ENCODE results near the gene DNAH12. TPM values are rescaled to one million over a fixed set of nuclear protein-coding genes. Genes with fewer than 3 reads are reported as not detected.
"Not testable (repeated sequence)": the region's sequence is repeated elsewhere in the genome, so short reads cannot be mapped to it uniquely, and the experiment has no call there.

DNAH12 gene
- total RNA-seq, 1 experiment from 2014 or later, result 0.07 TPM

- H3K36me3 ChIP-seq (ENCODE audit: low read depth, low read length), result no peaks in the 10 kb centered on the region
- no peak overlapping the region for H3K4me2 ChIP-seq (ENCODE audit: low read length)
- ATAC-seq (no peak), DNase-seq (no peak)
- H3K9me2 ChIP-seq (replicated peaks; ENCODE audit: low read length), result no peaks in the 10 kb centered on the region
- intact Hi-C loops (cut with micrococcal nuclease), result no loop called here
- no peaks in the 10 kb centered on the region for H4K20me1 ChIP-seq (ENCODE audit: low read length)
- H3K9me3 ChIP-seq (ENCODE audit: low read length), result peaks cover 10% of the 10 kb centered on the region
- H2AFZ ChIP-seq (ENCODE audit: low read length), result no peak overlapping the region
- H3F3A ChIP-seq (ENCODE audit: low read length, unreplicated experiment), result no peaks in the 10 kb centered on the region
- H3K27me3 ChIP-seq (ENCODE audit: low read length), result peaks cover 3% of the 10 kb centered on the region; the same call in 1 of the 2 replicates
- no TSS peak for BruUV-seq (replicated peaks)
- H3K79me2 ChIP-seq (ENCODE audit: low read length), result no peaks in the 10 kb centered on the region
- no peak overlapping the region for H3K27ac ChIP-seq (ENCODE audit: low read length)
- TF ChIP-seq EZH2phosphoT487 (IDR thresholded peaks at IDR 0.05; ENCODE audit: borderline replicate concordance, low read length), result no peak
- TF ChIP-seq EZH2 (IDR thresholded peaks at IDR 0.05; ENCODE audit: low read length, unreplicated experiment), result no peak
- TF ChIP-seq CTCF (conservative IDR thresholded peaks at IDR 0.05; ENCODE audit: low read depth, low read length), result no peak
- no peak overlapping the region for H3K9ac ChIP-seq (ENCODE audit: low read length)
- ChIA-PET POLR2A (ENCODE audit: unreplicated experiment) (no interaction called here), CTCF (no interaction called here)
- H3K4me1 ChIP-seq (ENCODE audit: insufficient read depth, low read length), result no peaks in the 10 kb centered on the region
- no peak overlapping the region for H3K4me3 ChIP-seq (ENCODE audit: low read length)
Measured at GRCh38 chr3:57314204-57314603, 229.9 kb downstream of the DNAH12 start.

- ChIA-PET CTCF (no interaction called here), POLR2A (ENCODE audit: unreplicated experiment) (no interaction called here)
- Histone ChIP-seq H3K27ac (ENCODE audit: low read length) (no peak overlapping the region), H3K79me2 (ENCODE audit: low read length) (no peaks in the 10 kb centered on the region), H3K4me2 (ENCODE audit: low read length) (no peak overlapping the region), H3K9me2 (replicated peaks; ENCODE audit: low read length) (no peaks in the 10 kb centered on the region), H3K9me3 (ENCODE audit: low read length) (no peaks in the 10 kb centered on the region), H3F3A (ENCODE audit: low read length, unreplicated experiment) (no peaks in the 10 kb centered on the region), H3K4me1 (ENCODE audit: insufficient read depth, low read length) (no peaks in the 10 kb centered on the region), H3K4me3 (ENCODE audit: low read length) (no peak overlapping the region), H4K20me1 (ENCODE audit: low read length) (no peaks in the 10 kb centered on the region), H3K9ac (ENCODE audit: low read length) (no peak overlapping the region), H3K36me3 (ENCODE audit: low read depth, low read length) (no peaks in the 10 kb centered on the region), H3K27me3 (ENCODE audit: low read length) (no peaks in the 10 kb centered on the region), H2AFZ (ENCODE audit: low read length) (no peak overlapping the region)
- ATAC-seq, result no peak
- no peak for DNase-seq
- TF ChIP-seq EZH2 (IDR thresholded peaks at IDR 0.05; ENCODE audit: low read length, unreplicated experiment) (no peak), EZH2phosphoT487 (IDR thresholded peaks at IDR 0.05; ENCODE audit: borderline replicate concordance, low read length) (no peak), CTCF (conservative IDR thresholded peaks at IDR 0.05; ENCODE audit: low read depth, low read length) (no peak)
- intact Hi-C loops (cut with micrococcal nuclease), result no loop called here
- no TSS peak for BruUV-seq (replicated peaks)
Measured at GRCh38 chr3:57309769-57310360, 234.3 kb downstream of the DNAH12 start.

- H4K20me1 ChIP-seq (ENCODE audit: low read length); H3K27me3 ChIP-seq (ENCODE audit: low read length); POLR2A ChIA-PET (ENCODE audit: unreplicated experiment); H3K4me3 ChIP-seq (ENCODE audit: low read length); H3K9me2 ChIP-seq (replicated peaks; ENCODE audit: low read length); H3K79me2 ChIP-seq (ENCODE audit: low read length); H3K9ac ChIP-seq (ENCODE audit: low read length); H3K9me3 ChIP-seq (ENCODE audit: low read length); intact Hi-C loops (cut with micrococcal nuclease); BruUV-seq (replicated peaks); H3F3A ChIP-seq (ENCODE audit: low read length, unreplicated experiment); H3K36me3 ChIP-seq (ENCODE audit: low read depth, low read length): not testable (repeated sequence)
- Histone ChIP-seq H2AFZ (ENCODE audit: low read length) (peak overlapping the region; percentile 60; the same call in 1 of the 2 replicates), H3K27ac (ENCODE audit: low read length) (peak overlapping the region; percentile 31), H3K4me2 (ENCODE audit: low read length) (peak overlapping the region; percentile 42), H3K4me1 (ENCODE audit: insufficient read depth, low read length) (peaks cover 15% of the 10 kb centered on the region)
- ATAC-seq (peak; percentile 96), DNase-seq (peak; percentile 81)
- CTCF ChIA-PET, result interaction anchor here (0.7 kb wide), 1 partner anchor 635 kb away, joined by 3 read pairs; no protein-coding TSS in a partner anchor
Measured at GRCh38 chr3:57303520-57303919, 240.6 kb downstream of the DNAH12 start.
